Common myeloid progenitor, CD34-positive (primary cell): ENCODE data around the gene AP1B1.

Experiments
- CTCF ChIA-PET: fragments of 350-600 bp; sonication (Branson Sonifier 250); formaldehyde crosslinking; loops from one replicate; lab custom pipeline; 2021; ENCODE audit warnings: antibody characterized with exemption; lab: Charles Lee
- POLR2A ChIA-PET: fragments of 350-600 bp; sonication (Branson Sonifier 250); formaldehyde crosslinking; loops from one replicate; lab custom pipeline; 2021; ENCODE audit warnings: antibody characterized with exemption; lab: Charles Lee
- DNase-seq, 3 donors: peaks; one replicate each; pipeline versions ENCODE4 v3.0.0 to v3.0.0-alpha.2; 2013
- H3K27ac ChIP-seq, 2 experiments: 1 replicate in 1 of 2; 2 replicates in 1 of 2; pipeline ENCODE4 v1.7.0; 2013; ENCODE audit warnings: inconsistent platforms in 2 of 2, low read length in 2 of 2, mild to moderate bottlenecking in 2 of 2, low read depth in 1 of 2, moderate library complexity in 1 of 2; ENCODE audit not compliant: severe bottlenecking in 2 of 2, insufficient read depth in 1 of 2, poor library complexity in 1 of 2
- H3K27me3 ChIP-seq, 5 experiments: replicated peaks in 2 of 5; 1 replicate in 3 of 5; 2 replicates in 2 of 5; pipeline versions ENCODE4 v1.6.1 to v1.7.0; 2013; ENCODE audit warnings: low read length in 4 of 5, mild to moderate bottlenecking in 2 of 5, moderate library complexity in 2 of 5, inconsistent platforms in 1 of 5; ENCODE audit not compliant: insufficient read depth in 5 of 5, control insufficient read depth in 4 of 5
- H3K36me3 ChIP-seq, 4 experiments: 1 replicate in 2 of 4; 2 replicates in 2 of 4; pipeline versions ENCODE4 v1.6.1 to v1.7.0; 2013; ENCODE audit warnings: low read length in 3 of 4, control low read depth in 1 of 4, mild to moderate bottlenecking in 1 of 4; ENCODE audit not compliant: control insufficient read depth in 4 of 4, insufficient read depth in 4 of 4
- H3K4me1 ChIP-seq, 4 experiments: 1 replicate in 3 of 4; 2 replicates in 1 of 4; pipeline versions ENCODE4 v1.6.1 to v1.7.1; 2013; ENCODE audit warnings: low read length in 3 of 4, mild to moderate bottlenecking in 3 of 4, control low read depth in 1 of 4, inconsistent platforms in 1 of 4, moderate library complexity in 1 of 4; ENCODE audit not compliant: control insufficient read depth in 4 of 4, insufficient read depth in 4 of 4; ENCODE audit errors: control extremely low read depth in 1 of 4
- H3K4me3 ChIP-seq, 7 experiments: 1 replicate in 4 of 7; 2 replicates in 3 of 7; pipeline versions ENCODE4 v1.5.1 to v1.7.0; 2013; ENCODE audit warnings: mild to moderate bottlenecking in 7 of 7, low read length in 6 of 7, moderate library complexity in 6 of 7, inconsistent platforms in 2 of 7, low read depth in 2 of 7, control low read depth in 1 of 7; ENCODE audit not compliant: insufficient read depth in 4 of 7, control insufficient read depth in 1 of 7; ENCODE audit errors: extremely low read depth in 1 of 7
- H3K9me3 ChIP-seq, 5 experiments: 1 replicate in 4 of 5; 2 replicates in 1 of 5; pipeline versions ENCODE4 v1.6.1 to v1.7.1; 2013; ENCODE audit warnings: low read length in 4 of 5, mild to moderate bottlenecking in 2 of 5, inconsistent platforms in 1 of 5, low read depth in 1 of 5, moderate library complexity in 1 of 5; ENCODE audit not compliant: control insufficient read depth in 4 of 5, insufficient read depth in 2 of 5; ENCODE audit errors: control extremely low read depth in 1 of 5
- WGBS: methylation state at CpG from one replicate; pipeline ENCODE4 v1.1.5; 2013; ENCODE audit not compliant: insufficient coverage; 5-methylcytosine and 5-hydroxymethylcytosine counted together

Gene AP1B1

GRCh38 chr22:29310065-29310862 lies 78.1 kb downstream of the AP1B1 start:
- H3K4me3 ChIP-seq: peak overlapping the region in 1 of 7 experiments; percentile 42
- H3K9me3 ChIP-seq: no peaks in the 10 kb centered on the region
- H3K27me3 ChIP-seq: peaks cover 0 to 40% (median 20%) of the 10 kb centered on the region in 5 experiments
- H3K27ac ChIP-seq: no peak overlapping the region
- CTCF ChIA-PET: interaction anchor here (1.2 to 1.6 kb wide), 2 partner anchors 10 to 44 kb away, joined by 3 to 10 read pairs; no protein-coding TSS in a partner anchor
- 82% methylated on average over 21 of the region's 28 CpGs for WGBS
- H3K36me3 ChIP-seq: no peaks in the 10 kb centered on the region
- POLR2A ChIA-PET: no interaction called here
- peak in 1 of 3 donors; percentile 40 for DNase-seq
- peaks cover 0 to 81% (median 67%) of the 10 kb centered on the region in 4 experiments for H3K4me1 ChIP-seq

DNA sequence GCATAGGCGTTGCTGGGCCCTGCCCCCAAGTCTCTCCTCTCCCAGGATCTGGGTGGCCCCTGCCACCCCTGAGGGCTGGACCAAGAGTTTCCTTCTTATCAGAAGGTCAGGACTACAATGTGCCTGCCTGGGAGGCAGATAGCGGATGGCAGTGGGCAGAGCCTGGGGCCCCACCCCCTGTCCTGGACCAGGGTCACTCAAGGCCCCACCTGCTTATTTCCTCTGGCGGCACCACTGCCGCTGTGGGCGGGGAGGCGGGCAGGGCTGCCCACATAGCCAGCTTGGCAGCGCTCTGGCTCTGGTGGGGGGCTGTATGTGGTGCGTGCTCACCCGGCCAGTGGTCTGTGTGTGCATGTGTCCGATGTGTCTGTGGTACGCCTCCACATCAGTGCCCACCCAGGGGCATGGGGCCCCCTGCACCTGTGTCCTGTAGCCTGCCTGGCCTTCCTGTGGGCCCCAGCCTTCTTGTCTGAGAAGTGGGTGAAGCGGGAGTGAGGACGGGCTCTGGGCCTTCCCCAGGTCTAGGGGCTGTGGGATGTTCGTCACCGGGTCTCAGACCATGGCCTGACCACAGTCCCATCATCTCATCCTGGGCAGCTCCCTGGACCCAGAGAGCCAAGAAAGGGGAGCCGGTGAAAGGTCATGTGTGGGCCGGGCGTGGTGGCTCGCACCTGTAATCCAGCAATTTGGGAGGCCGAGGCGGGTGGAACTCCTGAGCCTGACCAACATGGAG lies 78.9 kb downstream of the AP1B1 start:
- no peaks in the 10 kb centered on the region for H3K9me3 ChIP-seq
- H3K27me3 ChIP-seq: peaks cover 0 to 33% (median 17%) of the 10 kb centered on the region in 5 experiments
- no peaks in the 10 kb centered on the region for H3K36me3 ChIP-seq
- H3K4me3 ChIP-seq: no peak overlapping the region
- CTCF ChIA-PET: no interaction called here
- H3K27ac ChIP-seq: no peak overlapping the region
- H3K4me1 ChIP-seq: peaks cover 0 to 78% (median 60%) of the 10 kb centered on the region in 4 experiments
- DNase-seq: peak in 1 of 3 donors; percentile 57
- WGBS: 92% methylated on average over 11 of the region's 21 CpGs
- POLR2A ChIA-PET: no interaction called here

GRCh38 chr22:29308791-29309262 lies 79.5 kb downstream of the AP1B1 start:
- H3K27me3 ChIP-seq: peaks cover 0 to 26% (median 12%) of the 10 kb centered on the region in 5 experiments
- H3K36me3 ChIP-seq: no peaks in the 10 kb centered on the region
- no peak overlapping the region for H3K27ac ChIP-seq
- H3K4me3 ChIP-seq: no peak overlapping the region
- CTCF ChIA-PET: no interaction called here
- POLR2A ChIA-PET: no interaction called here
- 67% methylated on average over 12 of the region's 13 CpGs for WGBS
- H3K4me1 ChIP-seq: peaks cover 0 to 77% (median 60%) of the 10 kb centered on the region in 4 experiments
- DNase-seq: peak in 1 of 3 donors; percentile 24
- H3K9me3 ChIP-seq: no peaks in the 10 kb centered on the region

DNA sequence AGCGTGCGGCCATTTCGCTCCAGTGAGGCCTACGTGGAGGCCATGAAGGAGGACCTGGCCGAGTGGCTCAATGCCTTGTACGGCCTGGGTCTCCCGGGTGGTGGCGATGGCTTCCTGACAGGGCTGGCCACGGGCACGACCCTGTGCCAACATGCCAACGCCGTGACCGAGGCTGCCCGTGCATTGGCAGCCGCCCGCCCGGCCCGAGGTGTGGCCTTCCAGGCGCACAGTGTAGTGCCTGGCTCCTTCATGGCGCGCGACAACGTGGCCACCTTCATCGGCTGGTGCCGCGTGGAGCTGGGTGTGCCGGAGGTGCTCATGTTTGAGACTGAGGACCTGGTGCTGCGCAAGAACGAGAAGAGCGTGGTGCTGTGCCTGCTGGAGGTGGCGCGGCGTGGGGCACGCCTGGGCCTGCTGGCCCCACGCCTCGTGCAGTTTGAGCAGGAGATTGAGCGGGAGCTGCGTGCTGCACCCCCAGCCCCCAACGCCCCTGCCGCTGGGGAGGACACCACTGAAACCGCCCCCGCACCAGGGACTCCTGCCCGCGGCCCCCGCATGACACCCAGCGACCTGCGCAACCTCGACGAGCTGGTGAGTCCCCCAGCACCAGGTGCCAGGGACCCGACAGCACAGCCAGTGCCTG lies 80.1 kb downstream of the AP1B1 start:
- Histone ChIP-seq H3K9me3 (no peaks in the 10 kb centered on the region), H3K4me1 (peaks cover 0 to 75% (median 60%) of the 10 kb centered on the region in 4 experiments), H3K4me3 (peak overlapping the region in 1 of 7 experiments; percentile 5), H3K36me3 (no peaks in the 10 kb centered on the region), H3K27ac (no peak overlapping the region), H3K27me3 (peaks cover 0 to 21% (median 9%) of the 10 kb centered on the region in 5 experiments)
- ChIA-PET POLR2A (no interaction called here), CTCF (no interaction called here)
- DNase-seq: peak in 1 of 3 donors; percentile 23
- WGBS: 95% methylated on average over 39 of the region's 50 CpGs

DNA sequence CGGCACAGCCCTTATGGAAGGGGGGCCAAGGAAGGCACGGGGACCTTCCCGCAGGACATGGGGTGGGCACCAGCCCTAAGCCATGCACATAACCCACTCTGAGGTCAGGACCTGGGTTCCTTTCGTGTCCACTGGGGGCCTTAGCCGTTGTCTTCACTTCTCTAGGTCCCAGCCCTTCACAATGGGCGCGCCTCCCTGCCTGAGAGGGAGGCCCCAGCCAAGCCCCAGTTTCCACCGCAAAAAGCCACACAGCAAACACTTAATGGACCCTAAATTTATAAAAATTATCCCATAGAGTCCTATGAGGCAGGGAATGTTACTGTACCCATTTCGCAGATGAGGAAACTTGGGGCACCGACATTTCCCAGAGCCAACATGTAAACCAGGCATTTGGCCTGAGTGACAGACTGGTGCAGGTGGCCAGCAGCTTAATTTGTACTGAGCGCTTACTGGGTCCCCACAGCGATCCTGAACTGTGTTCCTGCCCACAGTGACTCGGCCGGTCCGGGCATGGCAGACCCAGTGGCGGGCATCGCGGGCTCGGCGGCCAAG lies 80.7 kb downstream of the AP1B1 start:
- H3K4me1 ChIP-seq: peaks cover 0 to 75% (median 65%) of the 10 kb centered on the region in 4 experiments
- WGBS: 86% methylated on average over 13 of the region's 20 CpGs
- peak in 1 of 3 donors; percentile 17 for DNase-seq
- CTCF ChIA-PET: interaction anchor here (1.3 kb wide), 1 partner anchor 10 kb away, joined by 3 read pairs; no protein-coding TSS in a partner anchor
- POLR2A ChIA-PET: no interaction called here
- H3K4me3 ChIP-seq: peak overlapping the region in 3 of 7 experiments; percentile 61 to 83 (median 67)
- H3K9me3 ChIP-seq: no peaks in the 10 kb centered on the region
- H3K27me3 ChIP-seq: peaks cover 0 to 15% (median 5%) of the 10 kb centered on the region in 5 experiments
- no peak overlapping the region for H3K27ac ChIP-seq
- no peaks in the 10 kb centered on the region for H3K36me3 ChIP-seq

- Histone ChIP-seq H3K4me3 (peak overlapping the region; percentile 43 to 83 (median 67)), H3K36me3 (no peaks in the 10 kb centered on the region), H3K9me3 (no peaks in the 10 kb centered on the region), H3K4me1 (peaks cover 0 to 81% (median 69%) of the 10 kb centered on the region in 4 experiments), H3K27me3 (peaks cover 0 to 8% (median 0%) of the 10 kb centered on the region in 5 experiments), H3K27ac (peak overlapping the region in 1 of 2 experiments; percentile 43)
- WGBS: 18% methylated on average over 76 of the region's 83 CpGs
- POLR2A ChIA-PET: interaction anchor here (0.6 to 1.4 kb wide), 2 partner anchors 8 to 22 kb away, joined by 3 read pairs; partner anchors contain the start of gene RASL10A
- peak in 2 of 3 donors; percentile 39 to 62 for DNase-seq
- CTCF ChIA-PET: interaction anchor here (0.7 to 1.8 kb wide), 6 partner anchors 9 to 53 kb away, joined by 3 to 6 read pairs (median 3); no protein-coding TSS in a partner anchor
Measured at GRCh38 chr22:29306835-29307595, 81.4 kb downstream of the AP1B1 start.
